SK-N-MC (cell line): ENCODE measurements around the gene TFDP2.
A peak's percentile ranks its signal among the peaks of the same experiment; 100 is the strongest.

Source experiments
- DNase-seq: peaks from one replicate; pipeline ENCODE4 v3.0.0-alpha.2; 2011; ENCODE audit warnings: low read depth, low spot score
- H3K27ac ChIP-seq: fragments of 200-600 bp; sonication (generic); 2 replicates; pipeline ENCODE4 v1.5.1; 2016; ENCODE audit warnings: mixed run types
- H3K36me3 ChIP-seq: fragments of 200-600 bp; sonication (generic); 2 replicates; pipeline ENCODE4 v1.6.1; 2017; ENCODE audit warnings: antibody characterized with exemption, low read length, mixed read lengths; ENCODE audit not compliant: insufficient read depth
- H3K4me3 ChIP-seq: fragments of 200-600 bp; sonication (generic); 2 replicates; pipeline ENCODE4 v1.5.1; 2016
- H3K9ac ChIP-seq: fragments of 200-600 bp; sonication (generic); 2 replicates; pipeline ENCODE4 v1.8.0; 2017; ENCODE audit warnings: mixed run types, mixed read lengths; ENCODE audit not compliant: insufficient read length
- H3K9me3 ChIP-seq: fragments of 200-600 bp; sonication (generic); 2 replicates; pipeline ENCODE4 v1.6.1; 2017; ENCODE audit warnings: low read depth, mild to moderate bottlenecking, antibody characterized with exemption, low read length, moderate library complexity, mixed read lengths
- EZH2 ChIP-seq: fragments of 200-600 bp; sonication (generic); IDR thresholded peaks from one replicate; pipeline ENCODE4 v1.6.1; 2017; ENCODE audit warnings: antibody characterized with exemption
- FOXP2 ChIP-seq: optimal IDR thresholded peaks from 2 replicates; pipeline ENCODE3; 2011; ENCODE audit warnings: mild to moderate bottlenecking, moderate library complexity; ENCODE audit not compliant: insufficient read depth; ENCODE audit errors: extremely low read length, control extremely low read depth
- POLR2AphosphoS5 ChIP-seq: IDR thresholded peaks from 2 replicates; pipeline ENCODE4 v1.6.1; 2012; ENCODE audit warnings: mild to moderate bottlenecking, low read depth, low read length, borderline replicate concordance

Gene TFDP2

DNA sequence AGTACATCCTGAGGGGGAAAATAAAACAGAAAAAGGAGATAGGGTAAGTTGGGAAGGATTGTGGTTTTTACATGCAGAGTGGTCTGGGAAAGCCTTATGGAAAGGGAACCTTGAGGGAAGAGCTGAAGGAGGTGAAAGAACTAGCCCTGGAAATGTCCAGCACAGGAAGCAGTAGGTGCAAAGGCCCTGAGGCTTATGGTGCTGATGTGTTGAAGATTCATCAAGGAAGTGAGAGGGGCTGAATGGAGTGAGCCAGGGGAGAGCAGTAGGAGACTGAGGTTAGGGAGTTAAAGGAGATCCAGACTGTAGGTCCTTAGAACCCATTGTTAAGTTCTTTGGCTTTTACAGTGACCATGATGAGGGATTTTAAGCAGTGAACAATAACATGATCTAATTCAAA lies 239.9 kb downstream of the TFDP2 start:
- TF ChIP-seq FOXP2 = no peak
- H3K36me3 ChIP-seq = peaks cover 78% of the 10 kb centered on the region
- H3K27ac ChIP-seq = no peak overlapping the region

DNA sequence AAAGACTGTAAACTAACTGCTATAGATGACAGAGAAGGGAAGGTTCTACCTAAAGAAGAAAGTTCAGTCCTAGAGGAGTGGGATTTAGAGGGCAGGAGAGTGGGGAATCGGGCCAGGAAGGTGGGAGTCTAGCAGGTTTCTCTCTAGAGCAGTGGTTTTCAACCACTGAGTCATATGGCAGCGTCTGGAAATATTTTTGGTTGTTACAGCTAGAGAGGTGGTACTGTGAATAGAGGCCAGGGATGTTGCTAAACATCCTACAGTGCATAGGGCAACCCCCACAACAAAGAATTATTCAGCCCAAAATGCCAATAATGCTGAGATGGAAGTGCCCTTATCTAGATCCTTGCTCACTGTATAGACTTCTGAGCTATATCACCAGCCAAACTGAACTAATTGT lies 244.2 kb downstream of the TFDP2 start:
- DNase-seq = no peak
- no peaks in the 10 kb centered on the region for H3K9me3 ChIP-seq
- no peak overlapping the region for H3K27ac ChIP-seq
- no peak overlapping the region for H3K9ac ChIP-seq
- TF ChIP-seq FOXP2 (no peak), EZH2 (no peak), POLR2AphosphoS5 (no peak)
- H3K4me3 ChIP-seq = no peak overlapping the region
- H3K36me3 ChIP-seq = peaks cover 62% of the 10 kb centered on the region

More for the DNA sequence above, 239.9 kb downstream of the TFDP2 start:
- no peak overlapping the region for H3K4me3 ChIP-seq
- no peak for DNase-seq
- no peaks in the 10 kb centered on the region for H3K9me3 ChIP-seq
- no peak overlapping the region for H3K9ac ChIP-seq

DNA sequence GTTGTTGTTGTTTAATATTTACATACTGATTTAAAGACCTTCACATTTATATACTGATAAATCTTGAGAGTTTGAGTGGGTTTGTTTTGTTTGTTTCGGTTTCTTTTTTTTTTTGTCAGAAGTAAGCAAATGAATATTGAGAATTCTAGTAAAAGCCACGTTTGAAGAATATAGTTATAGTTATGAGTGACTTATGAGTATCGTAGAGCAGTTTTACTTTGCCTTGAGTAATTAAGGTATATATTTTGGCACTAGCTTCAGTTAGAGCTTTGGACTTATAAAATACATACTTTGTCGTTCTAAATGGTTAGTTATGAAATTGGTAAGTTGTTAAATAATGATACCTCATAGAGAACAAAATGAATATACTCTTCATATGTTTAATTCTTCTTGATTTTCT lies 245.1 kb downstream of the TFDP2 start:
- no peak overlapping the region for H3K4me3 ChIP-seq
- no peak for TF ChIP-seq FOXP2
- TF ChIP-seq EZH2 = no peak
- TF ChIP-seq POLR2AphosphoS5 = no peak
- no peak overlapping the region for H3K9ac ChIP-seq
- no peak overlapping the region for H3K27ac ChIP-seq
- no peaks in the 10 kb centered on the region for H3K9me3 ChIP-seq
- DNase-seq = no peak
- peaks cover 60% of the 10 kb centered on the region for H3K36me3 ChIP-seq

DNA sequence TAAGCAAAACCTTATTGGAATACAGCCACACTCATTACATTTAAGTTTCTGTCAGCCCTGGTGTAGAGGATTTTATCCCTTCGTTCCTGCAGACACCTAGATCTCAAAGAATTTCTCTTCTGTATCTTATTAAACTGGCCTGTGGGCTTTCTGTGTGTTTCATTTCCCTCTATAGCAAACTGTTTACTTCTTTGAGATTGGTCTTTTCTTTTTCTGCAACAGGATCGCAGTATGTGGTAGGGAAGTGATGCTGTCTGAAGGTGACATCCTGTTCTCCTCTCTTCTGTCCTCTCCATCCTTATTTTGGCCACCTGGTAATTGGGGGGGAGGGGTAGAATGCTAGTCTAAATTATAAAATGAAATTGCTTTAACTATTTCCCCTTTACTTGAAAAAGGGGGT lies 247.4 kb downstream of the TFDP2 start:
- Histone ChIP-seq H3K9me3 (peaks cover 6% of the 10 kb centered on the region; the same call in 1 of the 2 replicates), H3K36me3 (peaks cover 61% of the 10 kb centered on the region), H3K9ac (no peak overlapping the region), H3K4me3 (no peak overlapping the region), H3K27ac (no peak overlapping the region)
- TF ChIP-seq POLR2AphosphoS5 (no peak), FOXP2 (no peak), EZH2 (no peak)
- no peak for DNase-seq

DNA sequence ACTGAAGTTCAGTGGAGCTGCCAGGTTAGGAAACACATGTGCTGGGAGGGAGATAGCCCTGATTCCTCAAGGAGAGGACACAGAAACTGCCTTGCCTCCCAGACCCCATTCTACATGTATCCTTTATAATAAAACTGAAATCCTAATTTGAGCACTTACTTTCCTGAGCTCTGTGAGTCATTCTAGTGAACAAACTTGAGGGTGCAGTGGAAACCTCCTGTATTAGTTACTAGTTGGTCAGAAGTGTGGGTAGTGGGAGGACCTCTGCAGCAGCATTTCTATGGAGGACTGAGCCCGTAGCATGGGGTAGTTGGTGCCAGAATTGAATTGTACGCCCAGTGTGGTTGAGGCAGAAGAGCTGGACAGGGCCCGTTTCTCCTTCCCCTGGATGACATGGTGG lies 249.0 kb downstream of the TFDP2 start:
- TF ChIP-seq EZH2 (no peak), FOXP2 (no peak), POLR2AphosphoS5 (no peak)
- DNase-seq = no peak
- Histone ChIP-seq H3K27ac (no peak overlapping the region), H3K36me3 (peaks cover 59% of the 10 kb centered on the region), H3K9ac (no peak overlapping the region), H3K4me3 (no peak overlapping the region), H3K9me3 (peaks cover 6% of the 10 kb centered on the region; the same call in 1 of the 2 replicates)

DNA sequence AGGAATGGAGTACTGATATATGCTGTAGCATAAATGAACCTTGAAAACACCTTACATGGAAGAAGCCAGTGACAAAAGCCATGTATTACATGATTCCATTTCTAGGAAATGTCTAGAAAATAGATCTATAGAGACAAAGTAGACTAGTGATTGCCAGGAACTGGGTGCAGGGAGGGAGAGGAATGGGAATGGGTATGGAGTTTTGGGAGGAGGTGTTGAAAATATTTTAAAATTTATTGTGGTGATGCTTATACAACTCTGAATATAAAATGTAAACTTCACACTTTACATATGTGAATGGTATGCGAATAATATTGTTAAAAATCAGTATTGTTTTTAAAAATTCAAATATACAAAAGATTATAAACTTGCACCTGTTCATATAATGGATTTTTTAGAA lies 250.4 kb downstream of the TFDP2 start:
- H3K27ac ChIP-seq = no peak overlapping the region
- peaks cover 6% of the 10 kb centered on the region; the same call in 1 of the 2 replicates for H3K9me3 ChIP-seq
- no peak overlapping the region for H3K9ac ChIP-seq
- no peak for TF ChIP-seq EZH2
- TF ChIP-seq FOXP2 = no peak
- TF ChIP-seq POLR2AphosphoS5 = no peak
- H3K36me3 ChIP-seq = peaks cover 48% of the 10 kb centered on the region
- DNase-seq = no peak
- H3K4me3 ChIP-seq = no peak overlapping the region

DNA sequence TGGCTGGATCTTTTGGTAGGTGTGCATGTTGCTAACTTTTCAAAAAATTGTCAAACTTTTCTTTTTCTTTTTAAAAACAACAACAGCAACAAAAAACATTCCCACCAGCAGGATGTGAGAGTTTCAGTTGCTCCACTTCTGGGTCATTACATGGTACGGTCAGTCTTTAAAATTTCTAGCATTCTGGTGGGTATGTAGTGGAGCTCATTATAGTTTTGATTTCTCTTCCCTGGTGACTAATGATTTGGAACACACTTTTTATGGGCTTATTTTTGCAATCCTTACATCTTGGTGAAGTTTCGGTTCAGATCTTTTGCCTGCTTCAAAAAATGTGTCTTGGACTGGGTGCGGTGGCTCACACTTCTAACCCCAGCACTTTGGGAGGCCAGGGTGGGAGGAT lies 253.6 kb downstream of the TFDP2 start:
- Histone ChIP-seq H3K9ac (no peak overlapping the region), H3K36me3 (peaks cover 45% of the 10 kb centered on the region), H3K4me3 (no peak overlapping the region), H3K9me3 (peaks cover 6% of the 10 kb centered on the region; the same call in 1 of the 2 replicates), H3K27ac (no peak overlapping the region)
- no peak for DNase-seq
- no peak for TF ChIP-seq EZH2
- no peak for TF ChIP-seq POLR2AphosphoS5
- TF ChIP-seq FOXP2 = no peak

DNA sequence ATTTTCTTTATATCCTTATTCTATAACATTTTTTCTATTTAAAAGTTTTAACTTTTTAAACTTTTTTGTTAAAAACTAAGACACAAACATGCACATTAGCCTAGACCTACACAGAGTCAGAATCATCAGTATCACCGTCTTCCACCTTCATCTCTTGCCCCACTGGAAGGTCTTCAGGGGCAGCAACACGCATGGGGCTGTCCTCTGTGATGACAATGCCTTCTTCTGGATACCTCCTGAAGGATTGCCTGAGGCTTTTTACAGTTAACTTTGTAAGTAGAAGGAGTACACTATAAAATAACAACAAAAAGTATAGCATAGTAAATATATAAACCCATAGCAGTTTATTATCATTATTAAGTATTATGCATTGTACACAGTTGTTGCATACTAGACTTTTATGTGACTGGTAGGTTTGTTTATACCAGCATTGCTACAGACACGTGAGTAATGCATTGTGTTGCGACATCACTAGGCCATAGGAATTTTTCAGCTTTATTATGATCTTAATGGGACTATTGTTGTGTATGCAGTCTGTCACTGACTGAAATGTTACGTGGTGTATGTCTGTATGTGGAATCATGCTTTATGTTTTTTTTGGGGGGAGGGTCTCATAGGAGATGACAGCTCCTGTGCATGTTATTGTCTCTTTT lies 254.7 kb downstream of the TFDP2 start:
- no peak for TF ChIP-seq EZH2
- TF ChIP-seq FOXP2 = no peak
- no peak for TF ChIP-seq POLR2AphosphoS5
- 0 out of 2 replicates have a peak overlapping the region, but pooled peaks have one; percentile 17 for H3K27ac ChIP-seq
- no peak for DNase-seq

More for the DNA sequence above, 254.7 kb downstream of the TFDP2 start:
- Histone ChIP-seq H3K36me3 (peaks cover 37% of the 10 kb centered on the region), H3K9ac (no peak overlapping the region), H3K9me3 (peaks cover 6% of the 10 kb centered on the region; the same call in 1 of the 2 replicates), H3K4me3 (no peak overlapping the region)
